ENCODE measurements around the gene PSMB2. TPM values are rescaled to one million over a fixed set of nuclear protein-coding genes. Genes with fewer than 3 reads are reported as not detected.
A peak's percentile ranks its signal among the peaks of the same experiment; 100 is the strongest.

The PSMB2 gene
- total RNA-seq, 1 donor from 2014 or later, result 126 TPM

- Mint-ChIP-seq H3K9me3 (no peaks in the 10 kb centered on the region), H3K27me3 (ENCODE audit: insufficient read depth) (no peaks in the 10 kb centered on the region), H3K27ac (no peak overlapping the region), H3K36me3 (ENCODE audit: low read depth) (peaks cover 32% of the 10 kb centered on the region), H3K4me1 (ENCODE audit: low read depth) (peaks cover 55% of the 10 kb centered on the region), H3K4me3 (peak overlapping the region; percentile 98)
- intact Hi-C loops (cut with micrococcal nuclease), result loop anchor here (5.0 to 10.0 kb wide), 3 partner anchors 88 to 700 kb away; partner anchors contain the start of genes AGO3, PSMB2 and SMIM12
- DNase-seq (ENCODE audit: low spot score), result no peak
These were observed 86.8 kb downstream of the PSMB2 start for GRCh38 chr1:35554266-35555211.

GRCh38 chr1:35553851-35554250 is 87.5 kb downstream of the PSMB2 start:
- no peak for DNase-seq (ENCODE audit: low spot score)
- intact Hi-C loops (cut with micrococcal nuclease), result loop anchor here (10.0 kb wide), 1 partner anchor 699 kb away; the partner anchor contains the start of gene SMIM12
- Mint-ChIP-seq H3K9me3 (no peaks in the 10 kb centered on the region), H3K36me3 (ENCODE audit: low read depth) (peaks cover 30% of the 10 kb centered on the region), H3K27me3 (ENCODE audit: insufficient read depth) (no peaks in the 10 kb centered on the region), H3K4me1 (ENCODE audit: low read depth) (peaks cover 53% of the 10 kb centered on the region), H3K4me3 (no peak overlapping the region), H3K27ac (no peak overlapping the region)

Other genes with a start within 250 kb of the PSMB2 start
- gene KIAA0319L, start 84.1 kb downstream of the PSMB2 start, total RNA-seq, result 42.5 and 43.6 TPM in 2 replicates
- 43.8 and 45.1 TPM in 2 replicates for gene NCDN, start 83.7 kb downstream of the PSMB2 start, total RNA-seq
- 0.47 TPM in 2 replicates for gene TFAP2E, start 68.2 kb downstream of the PSMB2 start, total RNA-seq
- 25.3 and 25.9 TPM in 2 replicates for gene C1orf216, start 77.4 kb upstream of the PSMB2 start, total RNA-seq
- 53.0 and 53.1 TPM in 2 replicates for gene CLSPN, start 128.5 kb upstream of the PSMB2 start, total RNA-seq
- gene AGO4, start 166.5 kb upstream of the PSMB2 start, total RNA-seq, result 7.5 and 8.0 TPM in 2 replicates
- gene AGO1, start 241.7 kb upstream of the PSMB2 start, total RNA-seq, result 39.0 and 39.5 TPM in 2 replicates